ENCODE measurements around the gene LRRTM3.

Gene LRRTM3

GRCh38 chr10:66982792-66983474, 57.1 kb downstream of the LRRTM3 start:
- Histone ChIP-seq H3K79me2 (ENCODE audit: control insufficient read depth, insufficient read depth, low read length) (no peaks in the 10 kb centered on the region), H3K23ac (ENCODE audit: low read length) (no peak overlapping the region), H3K4me3 (ENCODE audit: low read length) (no peak overlapping the region), H2BK5ac (ENCODE audit: low read length) (no peak overlapping the region), H3K4ac (ENCODE audit: low read depth, low read length) (no peak overlapping the region), H3K27me3 (ENCODE audit: insufficient read depth, low read length, poor library complexity) (no peaks in the 10 kb centered on the region), H3K4me1 (ENCODE audit: control insufficient read depth, low read depth, low read length) (no peaks in the 10 kb centered on the region), H2AK5ac (ENCODE audit: low read length) (no peak overlapping the region), H4K8ac (ENCODE audit: low read depth, low read length) (no peak overlapping the region), H3K56ac (ENCODE audit: low read length) (no peak overlapping the region), H3K27ac (ENCODE audit: low read depth, low read length) (no peak overlapping the region), H4K5ac (ENCODE audit: low read length) (no peak overlapping the region), H2BK15ac (replicated peaks; ENCODE audit: low read depth) (no peak overlapping the region), H3K36me3 (ENCODE audit: control insufficient read depth, insufficient read depth, low read length) (no peaks in the 10 kb centered on the region), H3K4me2 (ENCODE audit: low read length) (no peak overlapping the region), H3K18ac (ENCODE audit: low read length) (no peak overlapping the region), H2BK120ac (ENCODE audit: low read depth, low read length) (no peak overlapping the region), H3K79me1 (ENCODE audit: low read length) (no peaks in the 10 kb centered on the region), H3K9ac (ENCODE audit: low read length) (no peak overlapping the region)
- WGBS (ENCODE audit: extremely low coverage, insufficient coverage, low lambda C conversion rate) = no CpG with 5 or more reads among the region's 6 CpGs
- DNase-seq = no peak

GRCh38 chr10:66983475-66983818, 57.6 kb downstream of the LRRTM3 start:
- no peak for DNase-seq
- Histone ChIP-seq H3K56ac (ENCODE audit: low read length) (no peak overlapping the region), H3K23ac (ENCODE audit: low read length) (no peak overlapping the region), H2BK120ac (ENCODE audit: low read depth, low read length) (no peak overlapping the region), H3K79me1 (ENCODE audit: low read length) (no peaks in the 10 kb centered on the region), H3K18ac (ENCODE audit: low read length) (no peak overlapping the region), H3K4ac (ENCODE audit: low read depth, low read length) (no peak overlapping the region), H3K27me3 (ENCODE audit: insufficient read depth, low read length, poor library complexity) (no peaks in the 10 kb centered on the region), H3K79me2 (ENCODE audit: control insufficient read depth, insufficient read depth, low read length) (no peaks in the 10 kb centered on the region), H4K8ac (ENCODE audit: low read depth, low read length) (no peak overlapping the region), H2BK5ac (ENCODE audit: low read length) (no peak overlapping the region), H2BK15ac (replicated peaks; ENCODE audit: low read depth) (no peak overlapping the region), H3K4me3 (ENCODE audit: low read length) (no peak overlapping the region), H3K9ac (ENCODE audit: low read length) (no peak overlapping the region), H4K5ac (ENCODE audit: low read length) (no peak overlapping the region), H3K4me2 (ENCODE audit: low read length) (no peak overlapping the region), H2AK5ac (ENCODE audit: low read length) (no peak overlapping the region), H3K4me1 (ENCODE audit: control insufficient read depth, low read depth, low read length) (no peaks in the 10 kb centered on the region), H3K27ac (ENCODE audit: low read depth, low read length) (no peak overlapping the region), H3K36me3 (ENCODE audit: control insufficient read depth, insufficient read depth, low read length) (no peaks in the 10 kb centered on the region)

- Histone ChIP-seq H3K27me3 (ENCODE audit: insufficient read depth, low read length, poor library complexity) (no peaks in the 10 kb centered on the region), H3K79me2 (ENCODE audit: control insufficient read depth, insufficient read depth, low read length) (no peaks in the 10 kb centered on the region), H3K79me1 (ENCODE audit: low read length) (no peaks in the 10 kb centered on the region), H3K4me2 (ENCODE audit: low read length) (no peak overlapping the region), H2BK15ac (replicated peaks; ENCODE audit: low read depth) (no peak overlapping the region), H3K4me1 (ENCODE audit: control insufficient read depth, low read depth, low read length) (no peaks in the 10 kb centered on the region), H2BK120ac (ENCODE audit: low read depth, low read length) (no peak overlapping the region), H3K56ac (ENCODE audit: low read length) (no peak overlapping the region), H3K9ac (ENCODE audit: low read length) (no peak overlapping the region), H3K36me3 (ENCODE audit: control insufficient read depth, insufficient read depth, low read length) (no peaks in the 10 kb centered on the region), H2BK5ac (ENCODE audit: low read length) (no peak overlapping the region), H3K27ac (ENCODE audit: low read depth, low read length) (no peak overlapping the region), H3K23ac (ENCODE audit: low read length) (no peak overlapping the region), H4K5ac (ENCODE audit: low read length) (no peak overlapping the region), H3K18ac (ENCODE audit: low read length) (no peak overlapping the region), H4K8ac (ENCODE audit: low read depth, low read length) (no peak overlapping the region), H2AK5ac (ENCODE audit: low read length) (no peak overlapping the region), H3K4me3 (ENCODE audit: low read length) (no peak overlapping the region), H3K4ac (ENCODE audit: low read depth, low read length) (no peak overlapping the region)
- DNase-seq = no peak
- no CpG with 5 or more reads among the region's 1 CpG for WGBS (ENCODE audit: extremely low coverage, insufficient coverage, low lambda C conversion rate)
These were observed 64.5 kb downstream of the LRRTM3 start for GRCh38 chr10:66990143-66990830.

GRCh38 chr10:66996996-66997395, 71.2 kb downstream of the LRRTM3 start:
- Histone ChIP-seq H4K5ac (ENCODE audit: low read length) (no peak overlapping the region), H3K56ac (ENCODE audit: low read length) (no peak overlapping the region), H2AK5ac (ENCODE audit: low read length) (no peak overlapping the region), H3K27ac (ENCODE audit: low read depth, low read length) (no peak overlapping the region), H3K79me1 (ENCODE audit: low read length) (no peaks in the 10 kb centered on the region), H2BK15ac (replicated peaks; ENCODE audit: low read depth) (no peak overlapping the region), H3K9ac (ENCODE audit: low read length) (no peak overlapping the region), H3K4ac (ENCODE audit: low read depth, low read length) (no peak overlapping the region), H3K36me3 (ENCODE audit: control insufficient read depth, insufficient read depth, low read length) (no peaks in the 10 kb centered on the region), H3K23ac (ENCODE audit: low read length) (no peak overlapping the region), H3K79me2 (ENCODE audit: control insufficient read depth, insufficient read depth, low read length) (no peaks in the 10 kb centered on the region), H4K8ac (ENCODE audit: low read depth, low read length) (no peak overlapping the region), H2BK5ac (ENCODE audit: low read length) (no peak overlapping the region), H3K4me2 (ENCODE audit: low read length) (no peak overlapping the region), H3K18ac (ENCODE audit: low read length) (no peak overlapping the region), H3K4me3 (ENCODE audit: low read length) (no peak overlapping the region), H3K27me3 (ENCODE audit: insufficient read depth, low read length, poor library complexity) (no peaks in the 10 kb centered on the region), H2BK120ac (ENCODE audit: low read depth, low read length) (no peak overlapping the region), H3K4me1 (ENCODE audit: control insufficient read depth, low read depth, low read length) (no peaks in the 10 kb centered on the region)
- WGBS (ENCODE audit: extremely low coverage, insufficient coverage, low lambda C conversion rate) = no CpG with 5 or more reads among the region's 1 CpG
- DNase-seq = no peak

GRCh38 chr10:66999762-67000545, 74.1 kb downstream of the LRRTM3 start:
- Histone ChIP-seq H2AK5ac (ENCODE audit: low read length) (no peak overlapping the region), H3K36me3 (ENCODE audit: control insufficient read depth, insufficient read depth, low read length) (no peaks in the 10 kb centered on the region), H3K18ac (ENCODE audit: low read length) (no peak overlapping the region), H4K8ac (ENCODE audit: low read depth, low read length) (no peak overlapping the region), H3K4me1 (ENCODE audit: control insufficient read depth, low read depth, low read length) (no peaks in the 10 kb centered on the region), H3K79me2 (ENCODE audit: control insufficient read depth, insufficient read depth, low read length) (no peaks in the 10 kb centered on the region), H2BK15ac (replicated peaks; ENCODE audit: low read depth) (no peak overlapping the region), H2BK5ac (ENCODE audit: low read length) (no peak overlapping the region), H3K27ac (ENCODE audit: low read depth, low read length) (no peak overlapping the region), H3K56ac (ENCODE audit: low read length) (no peak overlapping the region), H3K4me2 (ENCODE audit: low read length) (no peak overlapping the region), H2BK120ac (ENCODE audit: low read depth, low read length) (no peak overlapping the region), H3K23ac (ENCODE audit: low read length) (no peak overlapping the region), H4K5ac (ENCODE audit: low read length) (no peak overlapping the region), H3K4ac (ENCODE audit: low read depth, low read length) (no peak overlapping the region), H3K79me1 (ENCODE audit: low read length) (no peaks in the 10 kb centered on the region), H3K27me3 (ENCODE audit: insufficient read depth, low read length, poor library complexity) (no peaks in the 10 kb centered on the region), H3K9ac (ENCODE audit: low read length) (no peak overlapping the region), H3K4me3 (ENCODE audit: low read length) (no peak overlapping the region)
- no CpG with 5 or more reads among the region's 3 CpGs for WGBS (ENCODE audit: extremely low coverage, insufficient coverage, low lambda C conversion rate)
- DNase-seq = no peak
